Panc1 (cell line): ENCODE results near the gene YKT6.

Experiments
- CTCF ChIP-seq: fragments of 450-650 bp; IDR thresholded peaks from 2 replicates; pipeline ENCODE4 v1.5.1; 2017; ENCODE audit warnings: mild to moderate bottlenecking
- POLR2AphosphoS5 ChIP-seq: IDR thresholded peaks from 2 replicates; pipeline ENCODE4 v1.6.1; 2012; ENCODE audit warnings: mild to moderate bottlenecking, low read depth, low read length, moderate library complexity
- REST ChIP-seq, 2 experiments: IDR thresholded peaks; 2 replicates each; pipeline ENCODE4 v1.6.1; 2011 to 2012; ENCODE audit warnings: low read depth in 2 of 2, control low read depth in 1 of 2, low read length in 1 of 2, mild to moderate bottlenecking in 1 of 2, moderate library complexity in 1 of 2; ENCODE audit not compliant: insufficient read depth in 1 of 2
- SIN3A ChIP-seq: IDR thresholded peaks from 2 replicates; pipeline ENCODE4 v1.6.1; 2012; ENCODE audit warnings: low read depth, mild to moderate bottlenecking, low read length, moderate library complexity, borderline replicate concordance; ENCODE audit not compliant: insufficient read depth

- TF ChIP-seq CTCF: no peak
- TF ChIP-seq REST (IDR thresholded peaks at IDR 0.05; ENCODE audit: insufficient read depth in 1 of 2, low read depth in 2 of 2, low read length in 1 of 2): no peak
- TF ChIP-seq POLR2AphosphoS5: no peak
- no peak for TF ChIP-seq SIN3A
Observed at GRCh38 chr7:44222074-44222473, 21.3 kb downstream of the YKT6 start.
